ENCODE data around the gene PLCL2. TPM values are rescaled to one million over a fixed set of nuclear protein-coding genes. Genes with fewer than 3 reads are reported as not detected.

PLCL2 gene
- total RNA-seq, 1 experiment from 2014 or later, result 32.1 TPM

DNA sequence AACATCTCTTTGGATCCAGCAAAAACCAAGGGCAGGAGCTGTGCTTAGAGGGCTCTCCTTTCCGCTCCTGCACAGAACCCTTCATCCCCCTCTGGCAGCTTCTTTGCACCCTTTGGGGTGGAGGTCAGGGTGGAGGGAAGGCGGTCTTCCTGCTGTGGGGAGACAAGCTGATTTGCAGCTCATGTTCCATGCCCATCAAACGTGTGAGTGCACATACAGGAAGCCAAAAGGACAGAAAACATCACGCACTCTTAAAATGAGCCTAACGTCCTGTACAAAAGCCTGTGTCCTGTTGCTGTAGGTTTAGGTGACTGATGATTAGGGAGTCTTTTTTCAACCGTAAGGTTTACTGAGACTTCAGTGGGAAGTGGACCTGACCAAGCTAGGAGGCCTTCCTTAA lies 195.2 kb downstream of the PLCL2 start:
- no CpG with 5 or more reads among the region's 6 CpGs for WGBS (ENCODE audit: extremely low coverage, insufficient read length, low lambda C conversion rate)
- Histone ChIP-seq H3K27me3 (ENCODE audit: insufficient read depth, low read length) (no peaks in the 10 kb centered on the region), H3K4ac (ENCODE audit: low read depth, low read length) (no peak overlapping the region), H3K56ac (ENCODE audit: insufficient read length, low read depth, low read length) (no peak overlapping the region), H3K9ac (ENCODE audit: extremely low read depth, insufficient read length, low read length) (no peak overlapping the region), H2AK5ac (ENCODE audit: insufficient read length, low read length) (no peak overlapping the region), H4K8ac (replicated peaks; ENCODE audit: insufficient read length, low read depth, low read length) (no peak overlapping the region), H3K23me2 (ENCODE audit: insufficient read length, low read depth, low read length, poor library complexity, severe bottlenecking) (no peaks in the 10 kb centered on the region), H4K20me1 (ENCODE audit: control insufficient read depth, insufficient read depth, insufficient read length) (no peaks in the 10 kb centered on the region), H3K27ac (ENCODE audit: insufficient read length, low read depth, low read length) (no peak overlapping the region), H2BK120ac (ENCODE audit: low read depth, low read length, poor library complexity, severe bottlenecking) (no peak overlapping the region), H2BK20ac (ENCODE audit: low read depth, low read length, poor library complexity, severe bottlenecking) (no peak overlapping the region), H3K79me1 (ENCODE audit: insufficient read depth, low read depth, low read length, poor library complexity, severe bottlenecking) (no peaks in the 10 kb centered on the region), H3K23ac (ENCODE audit: insufficient read length, low read depth, low read length) (no peak overlapping the region), H3K79me2 (ENCODE audit: insufficient read depth, low read length) (no peaks in the 10 kb centered on the region), H3T11ph (ENCODE audit: low read length) (no peak overlapping the region), H3K9me3 (ENCODE audit: control insufficient read depth, low read depth, low read length) (no peaks in the 10 kb centered on the region), H3K14ac (ENCODE audit: insufficient read depth, low read length) (no peak overlapping the region), H2BK15ac (ENCODE audit: low read depth, low read length) (no peak overlapping the region), H2BK5ac (ENCODE audit: insufficient read length, low read length) (no peak overlapping the region), H4K5ac (ENCODE audit: insufficient read length, low read depth, low read length) (no peak overlapping the region), H4K91ac (ENCODE audit: insufficient read length, low read depth, low read length) (no peak overlapping the region), H2BK12ac (ENCODE audit: insufficient read length, low read depth, low read length) (no peak overlapping the region), H2AFZ (ENCODE audit: low read length) (no peak overlapping the region), H3K4me2 (ENCODE audit: insufficient read depth, insufficient read length, low read length) (no peak overlapping the region), H3K18ac (ENCODE audit: insufficient read length, low read depth, low read length) (no peak overlapping the region), H3K4me1 (ENCODE audit: insufficient read depth, low read length) (no peaks in the 10 kb centered on the region)
- Mint-ChIP-seq H3K4me3 (no peak overlapping the region), H3K9me3 (peaks cover 3 to 7% of the 10 kb centered on the region in 2 experiments; a peak in 3 of 5 replicates), H3K27me3 (ENCODE audit: low read depth) (no peaks in the 10 kb centered on the region), H3K36me3 (ENCODE audit: insufficient read depth in 1 of 3, low read depth in 3 of 3) (peaks cover 1 to 54% (median 37%) of the 10 kb centered on the region in 3 experiments; a peak in 6 of 7 replicates), H3K4me1 (no peaks in the 10 kb centered on the region; a peak in 1 of 4 replicates), H3K27ac (no peak overlapping the region; a peak in 1 of 7 replicates)
- TF ChIP-seq, protein P1, sequence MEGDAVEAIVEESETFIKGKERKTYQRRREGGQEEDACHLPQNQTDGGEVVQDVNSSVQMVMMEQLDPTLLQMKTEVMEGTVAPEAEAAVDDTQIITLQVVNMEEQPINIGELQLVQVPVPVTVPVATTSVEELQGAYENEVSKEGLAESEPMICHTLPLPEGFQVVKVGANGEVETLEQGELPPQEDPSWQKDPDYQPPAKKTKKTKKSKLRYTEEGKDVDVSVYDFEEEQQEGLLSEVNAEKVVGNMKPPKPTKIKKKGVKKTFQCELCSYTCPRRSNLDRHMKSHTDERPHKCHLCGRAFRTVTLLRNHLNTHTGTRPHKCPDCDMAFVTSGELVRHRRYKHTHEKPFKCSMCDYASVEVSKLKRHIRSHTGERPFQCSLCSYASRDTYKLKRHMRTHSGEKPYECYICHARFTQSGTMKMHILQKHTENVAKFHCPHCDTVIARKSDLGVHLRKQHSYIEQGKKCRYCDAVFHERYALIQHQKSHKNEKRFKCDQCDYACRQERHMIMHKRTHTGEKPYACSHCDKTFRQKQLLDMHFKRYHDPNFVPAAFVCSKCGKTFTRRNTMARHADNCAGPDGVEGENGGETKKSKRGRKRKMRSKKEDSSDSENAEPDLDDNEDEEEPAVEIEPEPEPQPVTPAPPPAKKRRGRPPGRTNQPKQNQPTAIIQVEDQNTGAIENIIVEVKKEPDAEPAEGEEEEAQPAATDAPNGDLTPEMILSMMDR (conservative IDR thresholded peaks at IDR 0.05), result no peak
- no peak for DNase-seq
